ENCODE measurements around the gene FAM234B. TPM values are rescaled to one million over a fixed set of nuclear protein-coding genes. Genes with fewer than 3 reads are reported as not detected.

Gene FAM234B
- polyA plus RNA-seq, 1 of the 3 experiments (the other 2 are of a cell fraction): 3.7 TPM

DNA sequence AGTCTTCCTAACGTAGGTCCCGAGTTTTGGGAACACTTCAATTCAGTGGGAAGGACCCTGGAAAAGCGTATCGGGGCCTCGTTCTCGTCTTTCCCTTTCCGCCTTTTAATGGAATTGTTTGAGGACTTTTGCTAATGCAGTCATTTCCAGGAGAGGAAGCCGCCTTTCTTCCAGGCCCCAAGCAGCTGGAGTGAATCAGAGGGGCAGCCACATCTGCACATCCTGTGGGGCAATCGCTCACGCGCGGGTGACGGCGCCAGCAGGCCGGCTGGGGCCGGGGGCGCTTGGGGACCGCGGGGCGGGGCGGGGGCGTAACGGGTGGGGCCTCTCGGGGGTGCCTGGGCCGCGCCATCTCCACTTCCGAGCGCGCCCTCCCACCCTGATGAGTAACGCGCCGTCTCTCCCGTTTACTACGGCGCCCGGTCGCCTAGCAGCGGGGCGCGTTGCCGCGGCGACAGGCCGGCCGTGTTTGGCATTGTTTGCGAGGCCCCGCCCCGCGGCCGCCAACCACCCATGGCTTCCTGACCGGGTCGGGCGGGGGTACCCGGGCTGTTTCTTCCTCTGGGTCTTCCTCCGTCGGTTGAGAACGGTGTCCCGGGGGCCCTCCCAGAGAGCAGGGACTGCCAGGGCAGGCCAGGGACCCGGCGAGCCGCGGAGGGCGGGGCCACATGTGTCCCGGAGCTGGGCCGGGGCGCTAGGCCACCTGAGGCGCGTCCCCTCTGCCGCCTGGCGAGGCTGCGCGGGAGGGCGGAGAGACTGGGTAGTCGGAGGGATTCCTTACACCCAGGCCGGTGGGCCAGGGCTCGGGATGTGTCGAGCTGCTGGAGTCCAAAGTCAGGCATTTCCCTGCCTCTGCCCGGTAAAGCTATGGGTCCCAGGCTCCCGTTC is 56.9 kb downstream of the FAM234B start:
- ChIA-PET CTCF (interaction anchor here (0.8 to 5.5 kb wide), 5 partner anchors 21 to 111 kb away, joined by 3 to 47 read pairs (median 5); partner anchors contain the start of gene FAM234B), POLR2A (interaction anchor here (0.7 kb wide), 1 partner anchor 111 kb away, joined by 3 read pairs; no protein-coding TSS in a partner anchor)
- H3K9ac ChIP-seq: peak overlapping the region; percentile 97
- no peak for TF ChIP-seq EZH2phosphoT487 (IDR thresholded peaks at IDR 0.05; ENCODE audit: borderline replicate concordance, low read depth)
- TF ChIP-seq POLR2AphosphoS5 (IDR thresholded peaks at IDR 0.05; ENCODE audit: low read depth, low read length): peak; percentile 35; the same call in 1 of the 2 replicates
- no peak; a peak in 1 of 4 replicates for TF ChIP-seq EP300 (IDR thresholded peaks at IDR 0.05; ENCODE audit: borderline replicate concordance in 1 of 2, low read depth in 1 of 2, low read length in 1 of 2)
- TF ChIP-seq, protein P1, sequence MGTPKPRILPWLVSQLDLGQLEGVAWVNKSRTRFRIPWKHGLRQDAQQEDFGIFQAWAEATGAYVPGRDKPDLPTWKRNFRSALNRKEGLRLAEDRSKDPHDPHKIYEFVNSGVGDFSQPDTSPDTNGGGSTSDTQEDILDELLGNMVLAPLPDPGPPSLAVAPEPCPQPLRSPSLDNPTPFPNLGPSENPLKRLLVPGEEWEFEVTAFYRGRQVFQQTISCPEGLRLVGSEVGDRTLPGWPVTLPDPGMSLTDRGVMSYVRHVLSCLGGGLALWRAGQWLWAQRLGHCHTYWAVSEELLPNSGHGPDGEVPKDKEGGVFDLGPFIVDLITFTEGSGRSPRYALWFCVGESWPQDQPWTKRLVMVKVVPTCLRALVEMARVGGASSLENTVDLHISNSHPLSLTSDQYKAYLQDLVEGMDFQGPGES (IDR thresholded peaks at IDR 0.05; ENCODE audit: low read depth, low read length): no peak
- TF ChIP-seq, protein P2, sequence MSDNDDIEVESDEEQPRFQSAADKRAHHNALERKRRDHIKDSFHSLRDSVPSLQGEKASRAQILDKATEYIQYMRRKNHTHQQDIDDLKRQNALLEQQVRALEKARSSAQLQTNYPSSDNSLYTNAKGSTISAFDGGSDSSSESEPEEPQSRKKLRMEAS (IDR thresholded peaks at IDR 0.05; ENCODE audit: low read depth): 0 out of 2 replicates have a peak, but pooled peaks have one; percentile 20
- TF ChIP-seq MXI1 (IDR thresholded peaks at IDR 0.05; ENCODE audit: low read depth, low read length): peak; percentile 97
- no peak for TF ChIP-seq GATA2 (CRISPR knock-in tag; IDR thresholded peaks at IDR 0.05)
- TF ChIP-seq CHD2 (IDR thresholded peaks at IDR 0.05; ENCODE audit: low read length, partially characterized antibody): no peak
- TF ChIP-seq RCOR1 (IDR thresholded peaks at IDR 0.05; ENCODE audit: low read length): no peak
- TF ChIP-seq, protein P3, sequence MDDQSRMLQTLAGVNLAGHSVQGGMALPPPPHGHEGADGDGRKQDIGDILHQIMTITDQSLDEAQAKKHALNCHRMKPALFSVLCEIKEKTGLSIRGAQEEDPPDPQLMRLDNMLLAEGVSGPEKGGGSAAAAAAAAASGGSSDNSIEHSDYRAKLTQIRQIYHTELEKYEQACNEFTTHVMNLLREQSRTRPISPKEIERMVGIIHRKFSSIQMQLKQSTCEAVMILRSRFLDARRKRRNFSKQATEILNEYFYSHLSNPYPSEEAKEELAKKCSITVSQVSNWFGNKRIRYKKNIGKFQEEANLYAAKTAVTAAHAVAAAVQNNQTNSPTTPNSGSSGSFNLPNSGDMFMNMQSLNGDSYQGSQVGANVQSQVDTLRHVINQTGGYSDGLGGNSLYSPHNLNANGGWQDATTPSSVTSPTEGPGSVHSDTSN (IDR thresholded peaks at IDR 0.05): peak; percentile 54
- TF ChIP-seq NRF1 (IDR thresholded peaks at IDR 0.05; ENCODE audit: low read depth, low read length): no peak
- no peak for TF ChIP-seq FOXJ3 (CRISPR knock-in tag; IDR thresholded peaks at IDR 0.05)
- TF ChIP-seq RXRA (IDR thresholded peaks at IDR 0.05; ENCODE audit: borderline replicate concordance, low read depth): no peak
- peak; percentile 43; the same call in 1 of the 2 replicates for TF ChIP-seq TAF1 (IDR thresholded peaks at IDR 0.05; ENCODE audit: borderline replicate concordance, low read depth, low read length)
- TF ChIP-seq FOXM1 (IDR thresholded peaks at IDR 0.05; ENCODE audit: low read depth): 0 out of 2 replicates have a peak, but pooled peaks have one; percentile 27
- TF ChIP-seq, protein P4, sequence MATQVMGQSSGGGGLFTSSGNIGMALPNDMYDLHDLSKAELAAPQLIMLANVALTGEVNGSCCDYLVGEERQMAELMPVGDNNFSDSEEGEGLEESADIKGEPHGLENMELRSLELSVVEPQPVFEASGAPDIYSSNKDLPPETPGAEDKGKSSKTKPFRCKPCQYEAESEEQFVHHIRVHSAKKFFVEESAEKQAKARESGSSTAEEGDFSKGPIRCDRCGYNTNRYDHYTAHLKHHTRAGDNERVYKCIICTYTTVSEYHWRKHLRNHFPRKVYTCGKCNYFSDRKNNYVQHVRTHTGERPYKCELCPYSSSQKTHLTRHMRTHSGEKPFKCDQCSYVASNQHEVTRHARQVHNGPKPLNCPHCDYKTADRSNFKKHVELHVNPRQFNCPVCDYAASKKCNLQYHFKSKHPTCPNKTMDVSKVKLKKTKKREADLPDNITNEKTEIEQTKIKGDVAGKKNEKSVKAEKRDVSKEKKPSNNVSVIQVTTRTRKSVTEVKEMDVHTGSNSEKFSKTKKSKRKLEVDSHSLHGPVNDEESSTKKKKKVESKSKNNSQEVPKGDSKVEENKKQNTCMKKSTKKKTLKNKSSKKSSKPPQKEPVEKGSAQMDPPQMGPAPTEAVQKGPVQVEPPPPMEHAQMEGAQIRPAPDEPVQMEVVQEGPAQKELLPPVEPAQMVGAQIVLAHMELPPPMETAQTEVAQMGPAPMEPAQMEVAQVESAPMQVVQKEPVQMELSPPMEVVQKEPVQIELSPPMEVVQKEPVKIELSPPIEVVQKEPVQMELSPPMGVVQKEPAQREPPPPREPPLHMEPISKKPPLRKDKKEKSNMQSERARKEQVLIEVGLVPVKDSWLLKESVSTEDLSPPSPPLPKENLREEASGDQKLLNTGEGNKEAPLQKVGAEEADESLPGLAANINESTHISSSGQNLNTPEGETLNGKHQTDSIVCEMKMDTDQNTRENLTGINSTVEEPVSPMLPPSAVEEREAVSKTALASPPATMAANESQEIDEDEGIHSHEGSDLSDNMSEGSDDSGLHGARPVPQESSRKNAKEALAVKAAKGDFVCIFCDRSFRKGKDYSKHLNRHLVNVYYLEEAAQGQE (IDR thresholded peaks at IDR 0.05; ENCODE audit: low read depth, low read length): 0 out of 2 replicates have a peak, but pooled peaks have one; percentile 10
- TF ChIP-seq SIN3A (IDR thresholded peaks at IDR 0.05; ENCODE audit: borderline replicate concordance, low read depth, low read length): peak; percentile 71; the same call in 1 of the 2 replicates
- no peak for TF ChIP-seq RAD21 (IDR thresholded peaks at IDR 0.05; ENCODE audit: low read length)
- peak; percentile 46; the same call in 1 of the 2 replicates for TF ChIP-seq FOSL2 (IDR thresholded peaks at IDR 0.05; ENCODE audit: borderline replicate concordance, low read depth)
- 0 out of 2 replicates have a peak, but pooled peaks have one; percentile 49 for TF ChIP-seq YY1 (IDR thresholded peaks at IDR 0.05; ENCODE audit: low read depth)
- no peak for TF ChIP-seq RFX5 (IDR thresholded peaks at IDR 0.05; ENCODE audit: low read length)
- H4K20me1 ChIP-seq (ENCODE audit: insufficient read depth): no peaks in the 10 kb centered on the region
- DNase-seq: peak; percentile 93
- H3K4me3 ChIP-seq (ENCODE audit: low read depth in 2 of 2, low read length in 1 of 2): peak overlapping the region; percentile 55 to 58
- peak overlapping the region; percentile 71; the same call in 1 of the 2 replicates for H2AFZ ChIP-seq (ENCODE audit: low read depth)
- no peaks in the 10 kb centered on the region for H3K9me3 ChIP-seq
- 11% methylated on average over 13 of the region's 79 CpGs for WGBS (ENCODE audit: low lambda C conversion rate)
- no peaks in the 10 kb centered on the region for H3K27me3 ChIP-seq (ENCODE audit: insufficient read depth)
- peak overlapping the region; percentile 71 to 100 for H3K27ac ChIP-seq (ENCODE audit: low read depth in 2 of 2, low read length in 1 of 2)
- peaks cover 0 to 3% of the 10 kb centered on the region in 2 experiments for H3K36me3 ChIP-seq (replicated peaks in 1 of 2; ENCODE audit: control insufficient read depth in 1 of 2, insufficient read depth in 2 of 2, low read length in 1 of 2)
- H3K4me2 ChIP-seq: peak overlapping the region; percentile 85
- H3F3A ChIP-seq (replicated peaks; ENCODE audit: insufficient read depth): peaks cover 52% of the 10 kb centered on the region
- H3K9me2 ChIP-seq: no peaks in the 10 kb centered on the region
- H3K79me2 ChIP-seq (ENCODE audit: insufficient read depth): no peaks in the 10 kb centered on the region
- peaks cover 14 to 55% of the 10 kb centered on the region in 2 experiments for H3K4me1 ChIP-seq (ENCODE audit: control insufficient read depth in 1 of 2, insufficient read depth in 2 of 2, low read depth in 1 of 2, low read length in 1 of 2)

Measured in SK-N-SH (cell line).